ENCODE data around the gene SYT1.

- TF ChIP-seq CTCF (conservative IDR thresholded peaks at IDR 0.05 in 1 of 2, IDR thresholded peaks at IDR 0.05 in 1 of 2; ENCODE audit: extremely low read depth in 1 of 2, insufficient read depth in 1 of 2, low read depth in 1 of 2, low read length in 2 of 2) (peak; percentile 34 to 46), EZH2 (IDR thresholded peaks at IDR 0.05; ENCODE audit: borderline replicate concordance, low read length) (no peak)
These were observed 141.7 kb downstream of the SYT1 start for GRCh38 chr12:79006306-79006705.

All from mammary epithelial cell (primary cell).